Stomach (tissue), 4 donors: ENCODE data around the gene NFATC2IP.

Experiments used
- CTCF ChIP-seq, 7 experiments: fragments of 450-650 bp in 4 of 7; fragments of 200-600 bp in 3 of 7; sonication (generic) in 3 of 7; IDR thresholded peaks; one replicate each; pipeline ENCODE4 v1.5.1; 2016 to 2019; ENCODE audit warnings: antibody characterized with exemption in 7 of 7, control low read depth in 2 of 7, mild to moderate bottlenecking in 1 of 7
- POLR2AphosphoS5 ChIP-seq, 3 donors: sonication (generic); formaldehyde crosslinking; IDR thresholded peaks; one replicate each; pipeline ENCODE4 v1.6.1; 2016; ENCODE audit warnings: antibody characterized with exemption in 3 of 3

- TF ChIP-seq CTCF (IDR thresholded peaks at IDR 0.05): no peak
- no peak for TF ChIP-seq POLR2AphosphoS5 (IDR thresholded peaks at IDR 0.05)
Measured at GRCh38 chr16:28982949-28983348, 32.2 kb downstream of the NFATC2IP start.
